ENCODE data around the gene MAP2K3. TPM values are rescaled to one million over a fixed set of nuclear protein-coding genes. Genes with fewer than 3 reads are reported as not detected.

MAP2K3 gene
- total and polyA plus RNA-seq, 2 of the 4 experiments (the other 2 are of a cell fraction) = 23.5 to 82.2 TPM

DNA sequence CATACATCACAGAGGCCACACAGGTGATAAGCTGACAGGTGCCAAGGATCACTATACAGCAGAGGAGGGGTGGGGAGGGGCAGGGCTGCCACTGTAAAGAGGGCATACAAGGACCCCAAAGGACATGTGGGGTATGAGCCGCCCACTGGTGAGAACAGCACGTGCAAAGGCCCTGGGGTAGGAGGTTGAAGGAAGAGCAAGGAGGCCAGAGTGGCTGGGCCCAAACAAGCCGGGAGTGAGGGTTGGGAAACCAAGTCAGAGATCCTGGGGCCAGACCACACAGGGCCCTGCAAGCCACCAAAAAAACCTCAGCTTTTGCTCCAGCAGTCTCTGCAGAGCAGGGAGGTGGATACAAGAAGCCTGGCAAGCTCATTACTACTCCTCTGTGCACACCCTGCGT lies 37.8 kb upstream of the MAP2K3 start:
- peaks cover 11% of the 10 kb centered on the region; the same call in 1 of the 2 replicates for H4K20me1 ChIP-seq (ENCODE audit: insufficient read depth, low read length)
- no peak overlapping the region for H4K5ac ChIP-seq (ENCODE audit: low read depth, low read length)
- H2AK5ac ChIP-seq (ENCODE audit: low read depth, low read length) = no peak overlapping the region
- DNase-seq = no peak
- H3K9me1 ChIP-seq (ENCODE audit: insufficient read depth, low read length) = no peaks in the 10 kb centered on the region
- no peak overlapping the region for H3K18ac ChIP-seq (ENCODE audit: low read depth, low read length)
- H3K23ac ChIP-seq (ENCODE audit: low read depth, low read length) = no peak overlapping the region
- H3K79me1 ChIP-seq (ENCODE audit: low read depth in 1 of 2, low read length in 2 of 2) = peaks cover 0 to 12% of the 10 kb centered on the region in 2 experiments; a peak in 1 of 4 replicates
- H3K14ac ChIP-seq (replicated peaks; ENCODE audit: low read depth, low read length) = no peak overlapping the region
- no peak overlapping the region for H3K4me2 ChIP-seq (ENCODE audit: low read depth, low read length)
- H2AK9ac ChIP-seq (replicated peaks; ENCODE audit: low read depth, low read length, poor library complexity) = no peak overlapping the region
- peaks cover 5% of the 10 kb centered on the region; the same call in 1 of the 2 replicates for H3K36me3 ChIP-seq (ENCODE audit: control insufficient read depth, insufficient read depth, low read length)
- no peaks in the 10 kb centered on the region for H3K27me3 ChIP-seq (ENCODE audit: control insufficient read depth, insufficient read depth, low read length)
- no peak overlapping the region for H4K8ac ChIP-seq (ENCODE audit: low read depth in 2 of 2, low read length in 2 of 2)
- POLR2A ChIA-PET (ENCODE audit: unreplicated experiment) = no interaction called here
- TF ChIP-seq BHLHE40 (IDR thresholded peaks at IDR 0.05; ENCODE audit: low read depth, low read length) (no peak), POLR2A (IDR thresholded peaks at IDR 0.05; ENCODE audit: low read depth, low read length) (no peak), NFE2L2 (IDR thresholded peaks at IDR 0.05; ENCODE audit: low read depth, low read length) (no peak), MAZ (IDR thresholded peaks at IDR 0.05; ENCODE audit: borderline replicate concordance, low read depth, low read length) (no peak)
- TF ChIP-seq, protein P1, sequence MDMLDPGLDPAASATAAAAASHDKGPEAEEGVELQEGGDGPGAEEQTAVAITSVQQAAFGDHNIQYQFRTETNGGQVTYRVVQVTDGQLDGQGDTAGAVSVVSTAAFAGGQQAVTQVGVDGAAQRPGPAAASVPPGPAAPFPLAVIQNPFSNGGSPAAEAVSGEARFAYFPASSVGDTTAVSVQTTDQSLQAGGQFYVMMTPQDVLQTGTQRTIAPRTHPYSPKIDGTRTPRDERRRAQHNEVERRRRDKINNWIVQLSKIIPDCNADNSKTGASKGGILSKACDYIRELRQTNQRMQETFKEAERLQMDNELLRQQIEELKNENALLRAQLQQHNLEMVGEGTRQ (IDR thresholded peaks at IDR 0.05; ENCODE audit: low read depth, low read length) = no peak
- dilution Hi-C loops (cut with HindIII; ENCODE audit: low sequenced_read_pairs, unreplicated experiment) (no loop called here), in situ Hi-C loops (cut with MboI; ENCODE audit: low sequenced_read_pairs) (no loop called here), intact Hi-C loops (cut with micrococcal nuclease) (no loop called here)
- no peak overlapping the region for H3K9ac ChIP-seq (ENCODE audit: low read depth, low read length)
- no peak overlapping the region for H2AFZ ChIP-seq (replicated peaks; ENCODE audit: low read length, poor library complexity)
- no TSS peak for BruUV-seq (replicated peaks)
- H3K56ac ChIP-seq (ENCODE audit: extremely low read depth, insufficient read depth, low read length) = no peak overlapping the region
- H3K4me3 ChIP-seq (ENCODE audit: insufficient read depth, low read depth, low read length) = no peak overlapping the region
- 94% methylated on average over 2 of the region's 4 CpGs; no CpG with 5 or more reads in 1 of the 2 experiments for WGBS, 2 experiments (ENCODE audit: extremely low coverage in 2 of 2, insufficient read length in 1 of 2)
- no peak for ATAC-seq (ENCODE audit: low read depth)
- H2BK15ac ChIP-seq (ENCODE audit: low read depth, low read length) = no peak overlapping the region
- no peak overlapping the region for H2BK5ac ChIP-seq (ENCODE audit: low read depth, low read length, poor library complexity, severe bottlenecking)
- CTCF ChIA-PET = no interaction called here
- no peak overlapping the region for H4K91ac ChIP-seq (ENCODE audit: insufficient read depth, low read depth, low read length)
- H3K4me1 ChIP-seq (ENCODE audit: control insufficient read depth, insufficient read depth, low read length) = peaks cover 4% of the 10 kb centered on the region
- no peak overlapping the region for H2BK20ac ChIP-seq (ENCODE audit: low read depth, low read length)
- no peak overlapping the region for H2BK120ac ChIP-seq (ENCODE audit: low read depth, low read length)
- H3K4ac ChIP-seq (ENCODE audit: low read depth, low read length) = no peak overlapping the region
- no peak overlapping the region for H3K27ac ChIP-seq (ENCODE audit: insufficient read depth, low read length)
- H3K9me3 ChIP-seq (ENCODE audit: control insufficient read depth, insufficient read depth, low read length) = no peaks in the 10 kb centered on the region
